ENCODE data around the gene SLC44A3.

Gene SLC44A3

GRCh38 chr1:94934551-94934950 lies 114.4 kb downstream of the SLC44A3 start:
- no peak for DNase-seq
- H3K4me3 ChIP-seq (ENCODE audit: low read length), result no peak overlapping the region
- no peak overlapping the region for H3K4me2 ChIP-seq (ENCODE audit: low read depth, low read length)
- H3K79me2 ChIP-seq (ENCODE audit: low read length), result no peaks in the 10 kb centered on the region
- H3K4me1 ChIP-seq (ENCODE audit: low read length), result no peaks in the 10 kb centered on the region
- H4K20me1 ChIP-seq (ENCODE audit: insufficient read depth, low read length), result no peaks in the 10 kb centered on the region
- TF ChIP-seq CTCF (IDR thresholded peaks at IDR 0.05; ENCODE audit: low read length) (no peak), EZH2 (optimal IDR thresholded peaks at IDR 0.05; ENCODE audit: low read depth, low read length) (no peak), EZH2phosphoT487 (IDR thresholded peaks at IDR 0.05; ENCODE audit: low read length) (no peak)
- H3K9me2 ChIP-seq (replicated peaks; ENCODE audit: insufficient read depth, low read length), result no peaks in the 10 kb centered on the region
- no peaks in the 10 kb centered on the region for H3K9me3 ChIP-seq (replicated peaks; ENCODE audit: insufficient read depth, low read length)
- H3K36me3 ChIP-seq (replicated peaks; ENCODE audit: insufficient read depth, low read length), result no peaks in the 10 kb centered on the region
- H3K27ac ChIP-seq (ENCODE audit: low read length), result no peak overlapping the region
- no peaks in the 10 kb centered on the region for H3F3A ChIP-seq (ENCODE audit: insufficient read depth, low read length)
- H3K27me3 ChIP-seq (replicated peaks; ENCODE audit: insufficient read depth, low read length), result no peaks in the 10 kb centered on the region
- no peak overlapping the region for H3K9ac ChIP-seq (ENCODE audit: low read length)
- no peak overlapping the region for H2AFZ ChIP-seq (ENCODE audit: low read length)

DNA sequence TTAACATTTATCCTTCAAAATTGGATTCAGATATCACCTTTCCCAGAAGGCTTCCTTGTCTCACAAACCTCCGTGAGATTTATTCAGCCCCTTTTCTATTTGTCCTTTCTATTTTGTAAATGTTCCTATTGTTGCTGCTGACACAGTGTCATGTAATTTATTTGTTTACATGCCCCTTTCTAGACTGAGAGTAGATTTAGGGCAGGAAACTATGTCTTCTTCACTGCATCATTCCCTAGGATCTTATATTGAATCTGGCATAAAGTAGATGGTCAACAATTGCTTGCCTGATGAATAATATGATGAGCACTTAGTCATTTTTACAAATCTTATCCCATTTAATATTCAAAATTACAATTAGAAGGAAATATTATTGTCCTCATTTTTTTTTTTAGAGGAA lies 114.9 kb downstream of the SLC44A3 start:
- Histone ChIP-seq H3K27me3 (replicated peaks; ENCODE audit: insufficient read depth, low read length) (no peaks in the 10 kb centered on the region), H2AFZ (ENCODE audit: low read length) (no peak overlapping the region), H3K9me2 (replicated peaks; ENCODE audit: insufficient read depth, low read length) (no peaks in the 10 kb centered on the region), H3F3A (ENCODE audit: insufficient read depth, low read length) (no peaks in the 10 kb centered on the region), H3K79me2 (ENCODE audit: low read length) (no peaks in the 10 kb centered on the region), H3K27ac (ENCODE audit: low read length) (no peak overlapping the region), H3K4me3 (ENCODE audit: low read length) (no peak overlapping the region), H3K9me3 (replicated peaks; ENCODE audit: insufficient read depth, low read length) (no peaks in the 10 kb centered on the region), H3K9ac (ENCODE audit: low read length) (no peak overlapping the region), H3K36me3 (replicated peaks; ENCODE audit: insufficient read depth, low read length) (no peaks in the 10 kb centered on the region), H3K4me2 (ENCODE audit: low read depth, low read length) (no peak overlapping the region), H3K4me1 (ENCODE audit: low read length) (no peaks in the 10 kb centered on the region), H4K20me1 (ENCODE audit: insufficient read depth, low read length) (no peaks in the 10 kb centered on the region)
- DNase-seq, result no peak
- no peak for TF ChIP-seq CTCF (IDR thresholded peaks at IDR 0.05; ENCODE audit: low read length)
- no peak for TF ChIP-seq EZH2phosphoT487 (IDR thresholded peaks at IDR 0.05; ENCODE audit: low read length)
- TF ChIP-seq EZH2 (optimal IDR thresholded peaks at IDR 0.05; ENCODE audit: low read depth, low read length), result no peak

DNA sequence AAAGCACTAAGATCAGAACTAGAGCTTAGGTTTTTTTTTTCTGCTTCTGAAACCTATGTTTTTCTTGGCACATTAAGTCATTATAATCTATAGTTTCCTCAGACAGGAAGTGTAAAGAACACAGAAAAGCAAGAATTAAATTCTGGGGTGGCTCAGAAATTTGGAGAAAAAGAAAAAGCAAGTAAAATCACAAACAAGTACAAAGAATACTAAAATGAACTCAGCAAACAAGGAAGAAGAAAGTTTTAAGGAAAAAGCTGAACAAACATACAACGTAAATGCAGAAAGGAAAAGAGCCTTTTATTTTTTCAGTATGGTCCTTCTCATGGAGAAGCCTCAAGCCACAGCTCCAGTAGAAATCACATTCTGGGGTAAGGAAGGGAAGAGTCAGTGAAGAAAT lies 115.3 kb downstream of the SLC44A3 start:
- no peaks in the 10 kb centered on the region for H4K20me1 ChIP-seq (ENCODE audit: insufficient read depth, low read length)
- no peak overlapping the region for H3K9ac ChIP-seq (ENCODE audit: low read length)
- no peaks in the 10 kb centered on the region for H3K27me3 ChIP-seq (replicated peaks; ENCODE audit: insufficient read depth, low read length)
- DNase-seq, result no peak
- no peaks in the 10 kb centered on the region for H3K79me2 ChIP-seq (ENCODE audit: low read length)
- no peaks in the 10 kb centered on the region for H3F3A ChIP-seq (ENCODE audit: insufficient read depth, low read length)
- no peak overlapping the region for H3K27ac ChIP-seq (ENCODE audit: low read length)
- H3K4me2 ChIP-seq (ENCODE audit: low read depth, low read length), result no peak overlapping the region
- H3K9me2 ChIP-seq (replicated peaks; ENCODE audit: insufficient read depth, low read length), result no peaks in the 10 kb centered on the region
- no peaks in the 10 kb centered on the region for H3K4me1 ChIP-seq (ENCODE audit: low read length)
- no peaks in the 10 kb centered on the region for H3K9me3 ChIP-seq (replicated peaks; ENCODE audit: insufficient read depth, low read length)
- H3K36me3 ChIP-seq (replicated peaks; ENCODE audit: insufficient read depth, low read length), result no peaks in the 10 kb centered on the region
- TF ChIP-seq CTCF (IDR thresholded peaks at IDR 0.05; ENCODE audit: low read length) (no peak), EZH2 (optimal IDR thresholded peaks at IDR 0.05; ENCODE audit: low read depth, low read length) (no peak), EZH2phosphoT487 (IDR thresholded peaks at IDR 0.05; ENCODE audit: low read length) (no peak)
- H2AFZ ChIP-seq (ENCODE audit: low read length), result no peak overlapping the region
- H3K4me3 ChIP-seq (ENCODE audit: low read length), result no peak overlapping the region
